Measurements from ENCODE around the gene CDKN2C.
"Not testable (repeated sequence)": the region's sequence is repeated elsewhere in the genome, so short reads cannot be mapped to it uniquely, and the experiment has no call there.

The CDKN2C gene

DNA sequence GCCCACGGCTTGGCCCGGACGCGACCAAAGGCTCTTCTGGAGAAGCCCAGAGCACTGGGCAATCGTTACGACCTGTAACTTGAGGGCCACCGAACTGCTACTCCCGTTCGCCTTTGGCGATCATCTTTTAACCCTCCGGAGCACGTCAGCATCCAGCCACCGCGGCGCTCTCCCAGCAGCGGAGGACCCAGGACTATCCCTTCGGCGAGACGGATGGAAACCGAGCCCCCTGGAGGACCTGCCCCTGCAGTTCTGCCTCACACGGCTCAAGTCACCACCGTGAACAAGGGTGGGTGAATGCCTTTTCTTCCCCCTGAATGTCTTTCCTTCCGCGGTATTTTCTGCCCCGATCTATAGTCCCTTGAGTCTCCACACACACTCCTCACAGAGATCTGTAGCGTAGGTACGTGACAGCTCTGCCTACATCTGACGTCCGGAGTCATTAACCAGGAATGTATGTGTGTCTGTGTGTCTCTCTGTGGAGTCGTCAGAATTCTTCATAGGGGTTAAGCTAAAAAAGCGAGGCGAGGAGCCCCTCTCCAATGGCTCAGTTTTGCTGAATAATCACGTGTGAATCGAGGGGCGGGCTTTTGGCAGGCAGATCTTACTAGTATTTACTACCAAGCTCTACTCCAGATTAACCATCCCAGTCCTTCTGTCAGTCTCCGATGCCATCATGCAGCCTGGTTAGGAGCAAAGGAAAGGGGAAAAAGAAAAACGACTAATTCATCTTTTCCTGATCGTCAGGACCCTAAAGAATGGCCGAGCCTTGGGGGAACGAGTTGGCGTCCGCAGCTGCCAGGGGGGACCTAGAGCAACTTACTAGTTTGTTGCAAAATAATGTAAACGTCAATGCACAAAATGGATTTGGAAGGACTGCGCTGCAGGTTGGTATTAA lies at the start of gene CDKN2C:
CDKN2C (plus strand) TSS at position 635 of the 898 bp plus-strand sequence; CDS start at position 759, 124 bp downstream.
- peak; percentile 39 to 40 for DNase-seq

- no peak for DNase-seq
Measured at GRCh38 chr1:50920409-50920808, 49.6 kb upstream of the CDKN2C start.

- no peak for DNase-seq
Measured at GRCh38 chr1:50921029-50921428, 49.0 kb upstream of the CDKN2C start.

DNA sequence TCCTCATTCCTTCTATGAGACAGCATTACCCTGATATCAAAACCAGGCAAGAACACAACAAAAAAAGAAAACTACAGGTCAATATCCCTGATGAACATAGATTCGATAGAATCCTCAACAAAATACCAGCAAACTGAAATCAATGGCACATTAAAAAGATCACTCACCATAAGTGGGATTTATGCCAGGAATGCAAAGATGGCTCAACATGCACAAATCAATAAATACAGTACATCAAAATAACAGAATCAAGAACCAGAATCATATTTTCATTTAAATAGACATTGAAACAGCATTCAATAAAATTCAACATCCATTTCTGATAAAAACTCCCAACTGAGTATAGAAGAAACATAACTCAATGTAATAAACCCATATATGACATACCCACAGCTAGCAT lies 46.5 kb upstream of the CDKN2C start:
- DNase-seq: no peak

DNA sequence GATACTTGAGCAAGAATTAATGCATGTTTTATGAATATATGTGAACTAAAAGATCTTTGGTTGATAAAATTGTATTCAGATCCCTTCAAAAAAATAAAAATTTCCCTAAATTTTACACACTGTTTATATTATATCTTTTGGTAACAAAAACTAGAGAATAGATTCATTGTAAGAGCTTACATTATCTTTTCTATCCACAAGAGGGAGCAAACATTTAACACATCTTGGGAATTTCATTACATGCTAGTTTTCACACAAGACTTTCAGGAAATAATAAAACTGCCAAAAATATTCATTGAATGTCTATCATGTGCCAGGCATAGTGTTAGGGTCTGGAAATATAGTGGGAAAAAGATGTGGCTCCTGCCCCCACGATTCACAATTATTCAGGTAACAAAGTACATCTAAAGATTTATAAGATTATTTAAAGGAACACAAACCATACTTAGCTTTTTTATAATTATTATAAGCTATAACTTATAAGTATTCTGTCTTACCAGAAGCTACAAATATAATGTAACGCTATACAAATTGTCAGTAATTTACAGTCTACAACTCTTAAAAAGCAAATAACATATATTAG lies 40.6 kb upstream of the CDKN2C start:
- no peak for DNase-seq

- no peak for DNase-seq
Measured at GRCh38 chr1:50930193-50930592, 39.9 kb upstream of the CDKN2C start.

- peak in 1 of 2 donors; percentile 26 for DNase-seq
Measured at GRCh38 chr1:50930965-50931737, 38.9 kb upstream of the CDKN2C start.

DNA sequence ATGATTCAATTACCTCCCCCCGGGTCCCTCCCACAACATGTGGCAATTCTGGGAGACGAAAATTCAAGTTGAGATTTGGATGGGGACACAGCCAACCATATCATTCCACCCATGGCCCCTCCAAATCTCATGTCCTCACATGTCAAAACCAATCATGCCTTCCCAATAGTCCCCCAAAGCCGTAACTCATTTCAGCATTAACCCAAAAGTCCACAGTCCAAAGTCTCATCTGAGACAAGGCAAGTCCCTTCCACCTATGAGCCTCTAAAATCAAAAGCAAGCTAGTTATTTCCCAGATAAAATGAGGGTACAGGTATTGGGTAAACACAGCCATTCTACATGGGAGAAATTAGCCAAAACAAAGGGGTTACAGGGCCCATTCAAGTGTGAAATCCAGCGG lies 38.0 kb upstream of the CDKN2C start:
- not testable (repeated sequence) for DNase-seq

DNA sequence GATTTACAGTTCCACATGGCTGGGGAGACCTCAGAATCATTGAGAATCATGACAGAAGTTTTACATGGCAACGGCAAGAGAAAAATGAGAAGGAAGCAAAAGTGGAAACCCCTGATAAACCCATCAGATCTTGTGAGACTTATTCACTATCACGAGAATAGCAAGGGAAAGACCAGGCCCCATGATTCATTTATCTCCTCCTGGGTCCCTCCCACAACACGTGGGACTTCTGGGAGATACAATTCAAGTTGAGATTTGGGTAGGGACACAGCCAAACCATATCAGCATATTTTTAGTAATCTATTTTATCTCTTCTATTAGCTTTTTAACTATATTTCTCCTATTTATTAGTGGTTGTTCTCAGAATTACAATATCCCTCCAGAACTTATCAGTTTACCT lies 36.3 kb upstream of the CDKN2C start:
- DNase-seq: not testable (repeated sequence)

DNA sequence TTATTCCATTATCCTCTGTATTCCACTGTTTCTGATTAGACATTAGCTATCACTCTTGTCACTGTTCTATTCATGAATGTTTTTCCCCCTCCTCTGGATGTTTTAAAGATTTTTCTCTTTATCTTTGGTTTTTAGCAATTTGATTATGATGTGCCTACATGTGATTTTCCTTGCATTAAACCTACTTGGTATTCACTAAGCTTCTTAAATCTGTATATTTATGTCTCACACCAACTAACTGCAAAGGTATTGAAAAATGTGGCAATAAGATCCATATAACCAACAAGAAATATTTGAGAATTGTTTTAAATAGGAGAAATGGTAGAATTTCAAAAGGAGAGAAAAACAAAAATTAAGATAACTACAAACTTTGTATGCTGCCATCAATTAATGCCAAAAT lies 35.2 kb upstream of the CDKN2C start:
- DNase-seq: no peak

- DNase-seq: not testable (repeated sequence)
Measured at GRCh38 chr1:50935276-50935675, 34.8 kb upstream of the CDKN2C start.

DNA sequence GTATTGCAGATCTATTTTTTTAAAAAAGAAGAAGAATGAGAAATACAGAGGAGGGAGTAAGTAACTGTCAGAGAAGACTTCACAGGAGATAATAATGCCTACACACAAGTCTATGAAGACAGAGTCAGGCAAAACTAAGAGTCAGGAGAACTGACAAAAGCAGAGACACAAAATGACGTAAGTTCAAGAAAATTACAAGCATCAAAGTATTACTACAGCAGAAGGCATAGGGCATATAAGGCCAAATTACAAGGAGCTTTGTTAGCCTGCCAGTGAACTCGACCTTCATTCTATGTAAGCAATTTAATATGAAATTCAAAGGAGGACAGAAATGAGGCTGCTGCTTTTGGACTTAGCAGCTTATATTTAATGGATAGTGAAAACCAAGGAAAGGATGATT lies 33.7 kb upstream of the CDKN2C start:
- DNase-seq: no peak

DNA sequence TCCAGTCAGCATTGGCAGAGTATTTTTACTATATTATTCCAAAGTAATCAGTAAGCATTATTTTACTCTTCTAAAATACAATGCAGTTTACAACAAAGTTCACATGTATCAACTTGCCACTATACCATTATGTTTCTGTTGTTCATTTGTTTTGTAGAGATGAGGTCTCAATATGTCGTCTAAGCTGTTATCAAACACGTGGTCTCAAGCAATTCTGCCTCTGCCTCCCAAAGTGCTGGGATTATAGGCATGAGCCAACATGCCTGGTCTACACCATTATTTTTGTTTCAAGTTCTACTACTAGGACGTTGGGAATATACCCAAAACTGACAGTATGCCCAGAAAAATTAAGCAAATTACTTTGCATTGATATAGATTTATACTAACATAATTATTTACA lies 29.8 kb upstream of the CDKN2C start:
- no peak for DNase-seq

- DNase-seq: no peak
Measured at GRCh38 chr1:50942334-50942733, 27.7 kb upstream of the CDKN2C start.

DNA sequence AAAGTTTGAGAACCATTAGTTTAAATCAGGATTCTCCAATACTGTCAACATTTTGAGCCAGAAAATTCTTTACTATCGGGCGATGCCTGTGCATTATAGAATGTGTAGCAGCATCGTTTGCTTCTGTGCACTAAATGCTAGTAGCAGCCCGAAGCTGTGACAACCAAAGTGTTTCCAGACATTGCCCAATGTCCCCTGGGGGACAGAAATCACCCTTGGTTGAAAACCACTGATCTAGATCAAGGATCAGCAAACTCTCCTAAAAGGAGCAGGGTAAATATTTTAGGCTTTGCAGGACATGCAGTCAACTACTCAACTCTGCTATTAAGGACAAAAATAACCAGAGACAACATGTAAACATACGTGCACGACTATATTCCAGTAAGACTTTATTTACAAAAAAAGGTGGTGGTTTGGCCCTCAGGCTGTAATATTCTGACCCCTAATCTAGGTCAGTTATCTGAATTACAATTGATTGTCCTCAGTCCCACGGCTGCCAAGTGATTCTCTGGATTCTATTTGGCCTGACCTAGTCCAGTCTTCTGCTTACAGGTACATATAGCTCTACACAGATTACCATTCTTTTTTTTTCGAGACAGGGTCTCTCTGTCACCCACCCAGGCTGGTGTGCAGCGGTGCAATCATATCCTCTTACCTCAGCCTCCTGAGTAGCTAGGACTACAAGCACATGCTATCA lies 20.6 kb upstream of the CDKN2C start:
- no peak for DNase-seq

GRCh38 chr1:50950396-50950795 lies 19.6 kb upstream of the CDKN2C start:
- no peak for DNase-seq

- not testable (repeated sequence) for DNase-seq
Measured at GRCh38 chr1:50952566-50952965, 17.5 kb upstream of the CDKN2C start.

DNA sequence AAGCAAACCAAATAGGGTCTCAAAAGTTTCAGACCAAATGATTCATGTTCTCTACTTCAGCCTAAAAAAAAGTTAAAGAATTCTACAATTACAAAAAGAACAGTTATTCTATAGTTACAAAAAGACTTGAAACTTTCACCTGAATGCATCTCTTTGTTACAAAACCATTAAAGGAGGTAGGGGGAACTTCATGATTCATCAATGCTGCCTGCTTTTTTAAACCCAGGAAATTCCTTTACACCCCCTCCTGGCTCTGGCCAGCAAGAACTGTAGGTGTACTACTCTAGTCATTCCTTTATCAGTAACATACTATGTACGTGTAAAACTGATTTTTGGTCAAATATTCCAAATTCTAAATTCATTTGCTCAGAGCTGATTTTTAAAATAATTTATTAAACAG lies 14.9 kb upstream of the CDKN2C start:
- DNase-seq: no peak

DNA sequence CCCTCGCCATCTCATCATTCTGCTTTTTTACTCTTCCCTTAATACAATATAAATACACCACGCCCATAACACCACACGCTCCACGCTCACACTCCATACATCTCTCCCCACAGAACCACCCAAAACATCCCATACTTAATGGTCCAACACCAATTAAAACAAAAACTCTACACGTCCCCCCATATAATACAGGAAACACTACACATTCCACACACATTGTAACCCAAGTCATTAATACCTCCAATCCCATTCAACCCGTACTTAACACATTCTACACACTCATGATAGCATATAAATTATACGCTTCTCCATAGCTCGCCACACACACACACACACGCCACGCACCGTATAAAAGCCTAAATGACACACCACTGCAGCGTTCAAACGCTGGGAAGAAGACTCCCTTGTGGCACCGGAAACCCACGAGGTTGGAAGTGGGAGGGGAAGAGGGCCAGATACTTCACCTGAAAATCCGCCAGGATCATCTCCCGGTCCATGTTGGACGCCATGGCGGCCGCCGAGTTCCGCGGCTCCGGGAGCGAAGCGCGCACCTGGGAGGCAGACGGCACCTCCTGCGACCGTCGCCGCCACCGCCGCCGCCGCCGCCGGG lies 10.6 kb upstream of the CDKN2C start:
- peak; percentile 29 to 38 for DNase-seq

DNA sequence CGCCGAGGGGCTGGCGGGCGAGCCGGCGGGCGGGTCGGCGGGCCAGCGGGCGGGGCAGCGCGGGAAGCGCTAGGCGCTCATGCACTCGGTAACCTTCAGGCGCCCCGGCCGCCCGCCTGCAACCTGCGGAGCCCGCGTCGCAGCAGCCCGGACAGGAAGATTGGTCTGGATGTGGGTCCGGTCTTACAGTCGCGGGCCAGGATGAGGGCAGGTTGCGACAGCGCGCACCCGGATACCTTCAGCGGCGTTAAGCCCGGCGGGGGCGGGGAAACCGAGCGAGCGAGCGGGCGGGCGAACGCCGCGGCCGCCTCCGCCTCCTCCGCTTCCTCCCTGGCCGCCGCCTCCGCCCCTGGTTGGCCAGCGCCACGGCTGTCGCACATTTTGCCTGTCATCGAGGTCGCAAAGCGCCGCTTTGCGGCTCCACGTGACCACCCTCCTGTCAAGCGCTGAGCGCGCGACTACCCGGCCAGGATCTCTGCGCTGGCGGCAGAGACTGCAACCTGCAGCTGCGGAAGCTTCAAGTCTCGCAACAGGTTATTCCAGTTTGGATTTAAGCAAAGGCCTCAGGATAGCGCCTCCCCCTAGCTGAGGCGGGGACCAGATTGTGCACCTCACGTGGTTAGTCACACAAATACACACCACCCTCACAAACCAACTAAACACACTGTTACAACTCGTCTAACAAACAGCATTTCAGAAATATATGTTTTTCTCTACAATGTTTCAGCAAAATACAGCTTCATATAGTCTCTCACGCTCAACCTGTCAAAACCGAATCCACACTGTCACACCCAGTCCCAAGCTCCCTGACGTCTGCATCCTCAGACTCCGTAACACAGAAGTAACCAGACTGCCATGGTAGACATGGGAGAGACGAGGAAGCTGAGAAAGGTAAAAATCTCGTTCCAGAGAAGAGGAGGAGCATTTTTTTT lies 9.9 kb upstream of the CDKN2C start, which contains the start of gene FAF1:
FAF1 (minus strand) TSS at position 355 of the 932 bp plus-strand sequence. CDS start 456 bp downstream, outside the sequence.
- DNase-seq: peak; percentile 95 to 96

- DNase-seq: no peak
Measured at GRCh38 chr1:50964863-50965262, 5.2 kb upstream of the CDKN2C start.

Data from activated CD4-positive, alpha-beta T cell treated with anti-CD3 and anti-CD28 coated beads for 4 hours (primary cell).